HuH-7.5 (cell line): ENCODE measurements around the gene GRIN1.
"Not testable (repeated sequence)": the region's sequence is repeated elsewhere in the genome, so short reads cannot be mapped to it uniquely, and the experiment has no call there.

Experiments
- DNase-seq: peaks from one replicate; pipeline ENCODE4 v3.0.0; 2011; ENCODE audit warnings: low spot score

GRIN1 gene

DNA sequence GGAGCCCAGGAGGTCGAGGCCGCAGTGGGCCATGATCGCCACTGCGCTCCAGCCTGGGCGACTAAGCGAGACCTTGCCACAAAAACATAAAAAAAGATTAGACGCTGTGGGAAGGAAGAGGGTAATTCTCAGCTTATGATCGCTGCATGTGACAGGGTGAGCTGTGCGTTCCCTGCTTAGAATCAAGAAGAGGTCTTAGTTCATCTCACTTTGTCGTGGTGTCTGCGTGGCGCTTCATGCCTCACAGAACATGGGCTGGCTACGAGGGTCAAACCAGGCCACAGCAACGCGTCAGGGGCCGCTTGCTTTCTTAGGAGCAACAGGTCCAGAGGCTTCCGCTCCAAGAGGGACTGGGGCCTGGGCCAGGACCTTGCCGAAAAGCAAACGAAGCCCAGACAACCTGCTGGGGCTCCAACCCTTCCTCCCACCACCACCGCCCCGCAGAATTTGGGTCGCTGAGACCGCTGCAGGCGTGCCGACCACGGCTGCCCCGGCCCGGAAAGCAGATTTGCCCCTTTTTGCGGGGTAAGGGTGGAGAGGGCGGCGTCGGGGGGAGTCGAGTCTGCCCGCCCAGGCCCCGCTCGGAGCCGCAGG, 10.0 kb upstream of the GRIN1 start:
- DNase-seq = no peak

DNA sequence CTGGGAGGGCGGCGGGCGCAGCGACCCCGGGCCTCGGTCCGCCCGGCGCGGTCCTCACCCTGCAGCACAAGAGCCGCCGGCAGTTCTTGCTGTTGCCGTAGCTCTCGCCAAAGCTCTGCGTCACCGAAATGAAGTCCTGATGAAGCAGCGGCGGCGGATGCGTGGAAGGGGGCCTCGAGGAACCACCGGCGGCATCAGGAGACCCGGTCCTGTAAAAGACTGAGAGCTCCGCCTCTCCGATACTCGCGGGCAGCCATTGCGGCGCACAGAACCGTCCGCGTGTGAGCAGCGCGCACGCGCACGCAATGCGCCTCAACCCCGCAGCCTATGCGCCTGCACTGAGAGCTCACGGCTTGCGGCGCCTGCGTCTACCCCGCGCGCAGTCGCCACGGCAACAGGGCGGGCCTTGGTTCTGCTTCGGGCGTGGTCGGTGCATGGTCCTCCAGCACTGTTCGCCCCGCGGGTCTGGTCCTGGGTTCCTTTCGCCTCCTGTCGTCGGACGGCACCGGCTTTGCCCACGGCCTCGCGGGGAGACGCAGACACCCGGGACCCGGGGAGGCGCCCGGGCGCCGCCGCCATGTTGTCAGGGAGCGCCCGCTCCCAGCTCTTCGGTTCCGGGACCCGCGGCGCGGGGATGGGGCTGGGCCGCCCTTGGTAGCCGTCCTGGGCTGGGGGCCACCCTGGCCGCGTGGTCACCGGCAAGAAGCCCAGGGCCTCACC, 9.3 kb upstream of the GRIN1 start:
- peak; percentile 97 for DNase-seq

DNA sequence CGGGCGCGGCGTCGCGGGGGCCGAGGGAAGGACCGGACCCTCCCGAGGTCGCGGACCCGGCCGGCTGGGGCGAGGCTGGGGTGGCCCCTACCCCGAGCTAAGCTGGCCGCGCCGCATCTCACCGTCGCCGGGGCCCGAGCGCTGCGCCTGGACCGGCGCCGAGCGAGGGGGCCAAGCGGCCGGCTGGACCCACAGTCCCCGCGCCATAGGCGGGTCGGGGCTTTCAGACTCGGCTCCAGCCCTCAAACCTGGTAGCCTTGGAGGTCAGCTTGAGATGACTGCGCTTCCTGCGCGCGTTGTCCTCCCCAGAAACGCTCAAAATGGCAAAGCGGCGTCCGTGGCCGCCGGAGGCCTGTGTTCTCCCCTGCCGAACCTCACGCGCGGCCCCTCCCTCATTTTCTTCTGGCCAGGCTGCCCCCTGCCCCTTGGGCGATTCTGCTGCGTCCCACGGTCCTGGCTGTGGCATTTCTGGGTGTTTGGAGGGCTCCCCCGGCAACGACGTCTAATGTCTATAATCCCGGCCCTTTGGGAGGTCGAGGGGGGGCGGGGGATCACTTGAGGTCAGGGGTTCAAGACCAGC, 8.7 kb upstream of the GRIN1 start:
- no peak for DNase-seq

DNA sequence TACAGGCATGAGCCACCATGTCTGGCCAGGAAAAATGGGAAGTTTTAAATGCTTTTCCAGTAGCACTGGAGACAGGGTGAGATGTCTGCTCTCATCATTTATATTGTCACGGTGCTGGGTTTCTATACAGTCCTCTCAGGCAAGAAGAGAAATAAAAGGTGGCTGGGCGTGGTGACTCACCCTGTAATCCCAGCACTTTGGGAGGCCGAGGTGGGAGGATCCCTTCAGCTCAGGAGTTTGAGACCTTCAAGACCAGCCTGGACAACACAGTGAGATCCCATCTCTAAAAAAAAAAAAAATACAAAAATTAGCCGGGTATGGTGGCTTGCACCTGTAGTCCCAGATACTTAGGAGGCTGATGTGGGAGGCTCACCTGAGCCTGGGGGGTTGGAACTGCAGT, 4.8 kb upstream of the GRIN1 start:
- no peak for DNase-seq

DNA sequence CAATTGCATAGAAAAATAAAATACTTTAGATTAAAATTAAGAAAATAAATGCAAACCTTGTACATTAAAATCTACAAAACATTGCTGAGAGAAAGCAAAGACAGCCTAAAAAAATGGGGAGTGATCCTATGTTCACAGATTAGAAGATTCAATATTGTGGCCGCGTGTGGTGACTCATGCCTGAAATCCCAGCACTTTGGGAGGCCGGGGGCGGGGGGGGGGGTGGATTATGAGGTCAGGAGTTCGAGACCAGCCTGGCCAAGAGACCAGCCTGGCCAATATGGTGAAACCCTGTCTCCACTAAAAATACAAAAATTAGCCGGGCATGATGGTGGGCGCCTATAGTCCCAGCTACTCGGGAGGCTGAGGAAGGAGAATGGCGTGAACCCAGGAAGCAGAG, 3.8 kb upstream of the GRIN1 start:
- not testable (repeated sequence) for DNase-seq

DNA sequence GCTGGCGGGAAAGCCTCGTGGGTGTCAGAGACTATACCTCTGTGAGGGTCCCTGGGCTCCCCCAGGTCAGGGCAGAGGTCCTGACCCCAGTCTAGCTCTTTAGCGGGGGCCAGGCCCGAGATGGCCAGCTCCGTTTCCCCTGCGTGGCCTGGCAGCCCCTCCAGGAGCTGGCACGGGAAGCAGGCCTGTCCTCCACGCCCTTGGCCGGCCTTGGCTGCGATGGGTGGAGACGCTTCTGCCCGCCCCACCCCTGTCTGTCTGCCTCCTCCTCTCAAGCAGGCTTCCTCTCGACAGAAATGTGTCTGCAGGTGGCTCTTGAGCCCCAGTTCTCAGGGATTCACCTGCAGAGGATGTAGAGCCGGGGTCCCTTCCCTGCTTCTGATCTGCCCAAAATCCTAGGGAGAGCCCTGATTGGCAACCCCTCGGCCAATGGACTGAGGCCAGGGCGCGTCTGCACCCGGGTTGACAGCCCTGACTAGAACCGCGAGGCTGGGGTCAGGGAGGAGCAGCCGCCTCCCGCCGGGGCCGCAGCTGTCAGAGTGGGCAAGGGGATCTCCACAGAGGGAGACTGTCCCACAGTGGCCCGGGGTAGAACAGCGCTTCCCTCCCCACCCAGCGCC, 2.6 kb upstream of the GRIN1 start:
- DNase-seq = no peak

DNA sequence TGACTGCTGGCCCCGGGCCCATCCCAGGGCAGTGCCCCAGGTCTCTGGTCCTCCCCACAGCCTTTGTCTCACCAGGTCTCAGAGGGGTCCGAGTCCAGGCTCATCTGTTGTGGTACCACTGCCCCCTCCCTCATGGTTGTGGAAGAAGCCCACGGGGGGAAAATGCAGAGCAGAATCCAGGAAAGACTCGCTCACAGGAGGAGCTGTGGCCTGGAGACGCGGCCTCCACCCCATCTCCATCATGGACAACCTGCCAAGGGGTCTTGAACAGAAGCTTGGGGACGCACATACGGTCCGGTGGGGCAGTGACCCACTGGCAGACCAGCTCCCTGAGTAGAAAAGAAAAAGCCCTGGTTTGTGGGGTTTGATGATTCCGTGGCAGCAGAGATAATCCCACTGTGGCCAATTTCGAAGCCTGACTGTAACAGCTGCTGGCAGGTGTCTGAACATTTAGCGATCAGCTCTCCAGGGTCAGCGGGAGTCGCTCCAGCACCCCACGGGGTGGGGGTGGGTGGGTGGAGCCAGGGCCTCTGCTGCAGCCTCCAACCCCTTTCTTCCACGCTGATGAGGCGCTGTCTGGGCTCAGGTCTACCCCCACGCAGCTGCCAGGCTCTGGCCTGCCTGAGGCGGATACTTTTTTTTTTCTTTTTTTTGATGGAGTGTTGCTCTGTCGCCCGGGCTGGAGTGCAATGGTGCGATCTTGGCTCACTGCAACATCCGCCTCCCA, 1.9 kb upstream of the GRIN1 start:
- no peak for DNase-seq

DNA sequence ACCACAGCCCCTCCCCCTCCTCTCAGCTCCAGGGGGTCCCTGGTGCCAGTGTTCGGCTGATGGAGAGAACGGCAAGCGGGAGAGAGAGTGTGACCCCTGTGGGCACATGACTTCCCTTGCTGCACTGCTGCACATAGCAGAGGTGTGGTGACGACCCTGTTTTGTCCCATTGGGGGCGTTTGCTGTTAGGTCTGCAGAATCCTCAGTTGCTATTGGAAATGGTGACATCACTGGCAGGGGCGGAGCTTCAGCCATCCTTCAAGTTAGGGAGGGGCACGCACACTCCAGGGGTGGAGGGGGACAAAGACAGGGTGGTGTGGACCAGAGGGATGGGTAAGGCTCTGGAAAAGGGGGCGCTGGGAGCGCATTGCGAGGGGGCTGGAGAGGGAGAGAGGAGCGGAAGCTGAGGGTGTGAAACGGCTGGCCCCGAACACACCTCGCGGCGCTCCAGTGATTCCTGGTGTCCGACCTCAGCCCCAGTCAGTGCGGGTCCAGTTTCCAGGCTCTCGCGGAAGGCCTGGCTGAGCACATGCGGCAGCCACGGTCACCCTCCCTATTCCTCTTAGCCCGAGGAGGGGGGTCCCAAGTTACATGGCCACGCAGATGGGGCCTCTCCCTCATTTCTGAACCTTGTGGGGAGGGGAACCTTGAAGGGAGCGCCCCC, 764 bp upstream of the GRIN1 start:
- DNase-seq = no peak

DNA sequence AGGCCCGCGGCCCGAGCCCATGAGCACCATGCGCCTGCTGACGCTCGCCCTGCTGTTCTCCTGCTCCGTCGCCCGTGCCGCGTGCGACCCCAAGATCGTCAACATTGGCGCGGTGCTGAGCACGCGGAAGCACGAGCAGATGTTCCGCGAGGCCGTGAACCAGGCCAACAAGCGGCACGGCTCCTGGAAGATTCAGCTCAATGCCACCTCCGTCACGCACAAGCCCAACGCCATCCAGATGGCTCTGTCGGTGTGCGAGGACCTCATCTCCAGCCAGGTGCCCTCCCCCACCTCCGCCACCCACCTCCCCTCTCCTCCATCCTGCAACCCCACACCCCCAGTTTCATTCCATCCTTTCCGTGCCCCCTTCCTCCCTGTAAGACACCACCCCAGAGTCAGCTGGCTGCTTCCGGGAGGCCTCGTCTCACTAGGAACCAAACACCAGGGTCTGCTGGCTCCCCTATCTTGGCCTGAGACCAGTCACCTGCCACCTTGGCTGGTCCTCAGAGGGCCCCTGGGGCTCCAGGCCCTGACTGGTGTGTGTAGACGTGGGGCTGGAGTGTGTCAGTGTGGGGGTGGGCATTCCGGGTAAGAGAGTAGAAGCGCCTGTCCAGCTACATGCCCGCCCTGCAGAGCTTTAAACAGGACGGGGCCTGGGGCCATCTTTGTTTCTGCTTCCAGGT, 655 bp downstream of the GRIN1 start:
- DNase-seq = no peak

DNA sequence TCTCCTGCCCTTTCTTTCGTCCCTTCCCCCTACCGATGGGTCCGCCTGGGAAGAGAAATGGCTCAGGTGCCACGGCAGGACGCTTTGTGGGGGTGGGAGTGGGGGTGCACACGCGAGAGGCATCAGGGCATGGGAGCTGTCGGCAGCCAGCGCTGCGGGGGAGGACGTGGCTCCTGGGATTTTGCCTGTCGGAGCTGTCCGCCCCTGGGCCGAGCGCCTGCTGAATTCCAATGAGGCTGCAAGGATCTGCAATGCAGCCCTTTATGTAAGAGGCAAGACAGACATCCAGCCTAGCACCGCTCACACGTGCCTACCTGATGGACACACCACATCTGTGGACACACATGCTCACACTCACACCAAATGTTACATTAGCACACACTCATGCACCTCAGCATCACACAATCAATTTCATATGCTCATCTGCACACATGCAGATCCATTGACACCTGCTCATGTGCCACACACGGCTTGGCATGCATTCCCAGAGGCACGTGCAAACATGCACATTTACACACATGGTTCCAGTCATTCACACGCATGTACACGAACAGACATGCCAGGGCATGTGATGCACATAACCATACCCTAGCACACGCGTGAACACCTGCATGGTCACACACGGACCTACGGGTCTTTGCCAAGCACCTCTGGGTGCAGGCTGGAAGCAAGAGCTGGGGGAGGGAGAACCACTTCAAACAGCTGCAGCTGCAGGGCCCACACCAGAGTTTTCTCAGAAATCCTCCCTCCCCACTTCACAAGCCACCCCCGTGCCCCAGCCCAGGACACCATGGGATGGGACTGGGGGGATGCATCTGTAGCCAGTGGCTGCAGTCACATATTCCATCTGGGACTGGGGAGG, 1.4 kb downstream of the GRIN1 start:
- no peak for DNase-seq

DNA sequence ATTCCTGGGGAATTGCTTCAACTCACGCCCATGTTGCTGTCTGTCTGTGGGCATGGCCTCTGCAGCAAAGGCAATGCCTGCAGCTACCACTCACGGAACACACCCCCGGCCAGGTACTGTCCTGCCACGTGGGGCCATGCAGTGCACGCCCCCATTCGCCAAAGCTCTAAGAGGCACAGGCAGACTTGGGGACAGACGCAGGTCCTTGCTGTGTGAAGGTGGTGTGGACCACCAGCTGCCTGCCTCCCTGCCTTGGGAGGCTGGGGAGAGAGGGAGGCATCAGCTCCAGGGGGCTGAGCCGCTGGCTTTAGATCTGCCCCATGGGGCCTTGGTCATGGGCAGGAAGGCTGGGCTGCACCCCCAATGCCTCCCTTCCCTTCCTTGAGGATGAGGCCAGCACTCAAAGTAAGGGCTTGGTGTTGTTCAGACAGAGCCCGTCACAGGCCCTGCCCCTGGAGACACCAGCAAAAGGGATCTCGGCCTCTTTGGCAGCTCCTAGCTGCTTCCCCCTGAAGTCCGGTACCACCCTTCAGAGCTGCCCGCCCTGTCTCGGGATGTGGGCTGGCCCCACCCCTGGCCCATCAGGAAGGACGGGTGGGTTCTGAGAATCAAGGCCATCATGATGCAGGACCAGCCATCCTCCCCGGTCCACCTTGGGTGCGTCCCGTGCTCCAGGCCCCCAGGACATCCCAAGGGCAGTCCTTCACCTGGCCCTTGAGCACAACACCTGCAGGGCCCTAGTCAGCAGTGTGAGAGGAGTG, 2.3 kb downstream of the GRIN1 start:
- DNase-seq = no peak

DNA sequence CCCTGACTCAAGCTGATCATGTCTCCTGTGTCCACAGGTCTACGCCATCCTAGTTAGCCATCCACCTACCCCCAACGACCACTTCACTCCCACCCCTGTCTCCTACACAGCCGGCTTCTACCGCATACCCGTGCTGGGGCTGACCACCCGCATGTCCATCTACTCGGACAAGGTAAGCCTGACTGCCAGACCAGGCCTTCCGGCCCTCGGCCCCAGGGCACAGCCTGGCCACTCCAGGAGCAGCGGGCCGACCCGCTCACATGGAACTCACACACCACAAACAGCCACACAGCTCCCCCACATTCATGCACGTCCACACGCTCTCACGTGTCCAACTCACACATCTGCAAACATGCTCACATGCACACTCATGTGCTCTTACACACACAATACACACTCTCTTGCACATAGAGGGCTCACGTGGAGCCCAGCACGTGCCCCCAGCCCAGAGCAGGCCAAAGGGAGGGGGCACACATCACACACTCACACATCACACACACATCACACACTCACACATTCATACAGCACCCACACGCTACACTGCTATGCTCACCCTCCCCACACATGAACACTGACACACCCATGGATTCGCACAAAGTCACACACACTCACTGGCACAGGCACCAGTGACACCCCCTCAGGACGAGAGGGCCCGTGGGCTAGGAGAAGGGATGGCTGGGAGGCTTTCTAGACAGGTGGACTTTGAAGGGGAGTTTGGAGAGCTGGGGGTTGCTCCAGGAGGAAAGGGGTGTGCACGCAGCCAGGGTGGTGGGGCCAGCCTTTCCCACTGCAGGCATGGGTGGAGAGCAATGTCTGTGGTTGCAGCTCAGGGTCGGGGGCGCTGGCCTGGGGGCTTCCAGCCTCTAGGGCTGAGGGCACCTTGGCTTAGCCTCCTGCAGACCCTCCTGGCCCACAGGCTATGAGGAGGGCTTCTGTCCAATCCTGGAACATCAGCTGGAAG, 3.3 kb downstream of the GRIN1 start:
- no peak for DNase-seq

DNA sequence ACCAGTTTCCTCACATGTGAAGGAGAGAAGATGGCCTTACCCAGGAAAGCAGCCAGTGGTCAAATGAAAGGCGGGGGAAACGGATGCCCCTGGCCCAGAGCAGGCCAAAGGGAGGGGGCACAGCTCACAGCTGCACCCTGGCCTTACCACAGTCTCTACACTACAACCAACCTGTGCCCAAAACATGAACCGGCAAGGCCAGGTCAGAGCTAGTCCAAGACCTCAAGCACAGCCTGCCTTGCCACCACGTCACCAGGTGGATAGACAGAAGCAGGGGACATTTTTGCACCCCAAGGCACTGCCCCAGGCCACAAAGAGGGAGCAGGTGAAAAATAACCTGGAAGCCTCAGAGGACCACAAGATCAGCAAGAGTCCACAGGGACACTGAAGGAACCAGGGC, 4.5 kb downstream of the GRIN1 start:
- no peak for DNase-seq

DNA sequence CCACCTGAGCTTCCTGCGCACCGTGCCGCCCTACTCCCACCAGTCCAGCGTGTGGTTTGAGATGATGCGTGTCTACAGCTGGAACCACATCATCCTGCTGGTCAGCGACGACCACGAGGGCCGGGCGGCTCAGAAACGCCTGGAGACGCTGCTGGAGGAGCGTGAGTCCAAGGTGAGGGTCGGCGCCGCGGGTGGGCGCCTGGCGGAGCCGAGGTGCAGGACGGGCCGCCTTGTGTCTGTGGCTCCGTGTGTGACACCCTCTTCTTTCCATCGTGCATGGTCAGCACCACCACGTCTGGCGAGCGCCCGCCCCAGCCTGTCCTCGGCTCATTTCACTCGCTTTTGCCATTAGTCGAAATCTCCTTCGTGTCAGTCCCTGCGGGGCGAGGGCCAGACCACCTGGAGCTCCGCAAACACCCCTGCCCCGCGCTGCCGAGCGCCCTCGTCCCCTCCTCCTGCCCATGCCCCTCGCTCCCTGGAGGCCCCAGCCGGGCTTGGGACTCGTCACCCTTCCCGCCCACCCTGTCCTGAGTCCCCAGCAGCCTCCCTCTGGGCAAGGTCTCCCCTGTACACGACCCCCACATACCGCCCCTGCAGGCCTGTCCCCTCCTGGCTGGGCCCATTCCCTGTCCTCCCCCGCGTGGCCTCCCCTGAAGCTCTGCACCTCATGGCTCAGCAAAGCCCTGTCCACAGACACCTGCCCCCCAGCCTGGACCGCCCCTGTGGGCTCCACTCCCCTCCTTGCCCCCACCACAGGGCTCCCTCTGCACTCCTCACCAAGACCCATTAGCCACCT, 7.0 kb downstream of the GRIN1 start:
- DNase-seq = no peak

DNA sequence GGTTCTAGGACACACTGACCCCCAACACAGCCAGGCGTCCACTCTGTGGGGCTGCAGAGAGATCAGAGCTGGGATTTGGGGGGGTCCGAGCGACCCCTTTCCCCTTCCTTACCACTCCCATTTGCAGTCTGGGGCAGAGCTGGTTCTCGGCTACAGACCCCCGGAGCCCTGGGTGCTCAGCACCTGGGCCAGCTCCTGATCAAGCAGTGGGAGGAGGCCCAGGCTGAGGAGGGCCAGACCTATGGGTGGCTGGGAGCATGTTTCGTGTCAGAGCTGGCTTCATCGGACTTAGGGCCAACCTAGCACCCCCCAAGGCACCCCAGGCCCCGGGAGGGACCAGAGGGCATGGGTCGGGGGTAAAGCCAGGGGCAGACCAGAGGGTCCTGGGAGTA, 7.6 kb downstream of the GRIN1 start:
- no peak for DNase-seq

DNA sequence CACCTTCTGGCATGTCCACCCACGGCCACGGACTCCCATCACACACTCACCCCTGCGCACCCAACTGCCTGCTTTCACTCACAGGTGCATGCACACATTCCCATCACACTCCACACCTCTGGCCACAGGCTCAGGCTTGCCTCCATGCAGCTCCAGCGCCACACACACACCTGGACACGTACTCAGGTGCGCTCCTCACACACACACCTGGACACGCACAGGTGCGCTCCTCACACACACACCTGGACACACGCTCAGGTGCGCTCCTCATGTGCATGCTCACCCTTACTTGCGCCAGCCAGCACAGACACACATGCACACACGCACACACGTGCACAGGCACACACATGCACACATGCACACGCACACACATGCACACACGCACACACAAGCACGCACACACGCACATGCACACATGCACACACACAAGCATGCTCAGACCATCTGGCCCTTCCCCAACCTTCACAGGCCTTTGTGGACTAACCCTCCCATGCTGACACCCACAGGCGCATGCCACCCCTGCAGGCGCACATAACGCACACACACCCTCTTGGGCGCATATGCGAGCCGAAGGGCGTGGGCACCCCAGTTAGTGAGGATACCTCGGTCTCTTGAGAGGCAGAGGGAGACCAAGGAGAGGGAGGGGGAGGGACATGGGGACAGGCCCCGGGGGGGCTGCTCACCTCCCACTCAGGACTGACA, 8.3 kb downstream of the GRIN1 start:
- no peak for DNase-seq

DNA sequence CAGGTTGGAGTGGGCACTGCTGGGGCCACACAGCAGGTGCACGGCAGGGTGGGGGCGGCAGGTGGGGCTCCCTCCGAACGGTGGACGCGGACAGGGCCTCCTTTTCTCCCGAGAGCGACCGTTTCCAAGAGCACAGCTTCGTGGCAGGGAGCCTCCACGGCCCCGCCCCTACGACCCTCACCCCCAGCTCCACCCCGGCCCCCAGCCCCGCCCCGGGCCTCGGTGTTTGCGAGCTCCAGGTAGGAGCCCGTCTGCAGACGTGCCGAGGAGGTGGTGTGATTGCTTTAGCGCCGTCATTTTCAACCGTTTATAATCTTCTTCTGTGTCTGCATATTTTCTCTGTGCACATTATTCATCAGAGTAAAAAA, 8.8 kb downstream of the GRIN1 start:
- no peak for DNase-seq
